Activated CD8-positive, alpha-beta memory T cell treated with anti-CD3 and anti-CD28 coated beads, Interleukin-2, amount 50 U/mL, for 24 hours (primary cell): ENCODE data around the gene SPARCL1.
"Not testable (repeated sequence)": the region's sequence is repeated elsewhere in the genome, so short reads cannot be mapped to it uniquely, and the experiment has no call there.

Experiments
- DNase-seq: peaks from one replicate; pipeline ENCODE4 v3.0.0-alpha.2; 2020; ENCODE audit errors: extremely low read depth

Gene SPARCL1

GRCh38 chr4:87442889-87443288 lies 86.3 kb downstream of the SPARCL1 start:
- DNase-seq, result no peak

GRCh38 chr4:87433342-87433741 lies 95.8 kb downstream of the SPARCL1 start:
- no peak for DNase-seq

GRCh38 chr4:87430038-87430437 lies 99.1 kb downstream of the SPARCL1 start:
- no peak for DNase-seq

GRCh38 chr4:87428979-87429378 lies 100.2 kb downstream of the SPARCL1 start:
- DNase-seq, result no peak

GRCh38 chr4:87427518-87427868 lies 101.7 kb downstream of the SPARCL1 start:
- no peak for DNase-seq

GRCh38 chr4:87426865-87427517 lies 102.2 kb downstream of the SPARCL1 start:
- no peak for DNase-seq

GRCh38 chr4:87425711-87426110 lies 103.5 kb downstream of the SPARCL1 start:
- DNase-seq, result no peak

- not testable (repeated sequence) for DNase-seq
Observed at GRCh38 chr4:87424099-87424543, 105.1 kb downstream of the SPARCL1 start.
